DND-41 (cell line): ENCODE data around the gene COPZ1.

ENCODE experiments used
- EZH2 ChIP-seq: IDR thresholded peaks from 3 replicates; pipeline ENCODE4 v1.6.1; 2012; ENCODE audit warnings: borderline replicate concordance, low read depth, mild to moderate bottlenecking, moderate library complexity, low read length, inconsistent platforms; ENCODE audit not compliant: severe bottlenecking
- TF ChIP-seq, protein P1 (sequence below): IDR thresholded peaks from 2 replicates; pipeline ENCODE4 v1.5.1; 2012; ENCODE audit warnings: borderline replicate concordance, low read length, moderate library complexity, mild to moderate bottlenecking; ENCODE audit not compliant: poor library complexity, severe bottlenecking; ENCODE audit errors: extremely low read depth

DNA sequence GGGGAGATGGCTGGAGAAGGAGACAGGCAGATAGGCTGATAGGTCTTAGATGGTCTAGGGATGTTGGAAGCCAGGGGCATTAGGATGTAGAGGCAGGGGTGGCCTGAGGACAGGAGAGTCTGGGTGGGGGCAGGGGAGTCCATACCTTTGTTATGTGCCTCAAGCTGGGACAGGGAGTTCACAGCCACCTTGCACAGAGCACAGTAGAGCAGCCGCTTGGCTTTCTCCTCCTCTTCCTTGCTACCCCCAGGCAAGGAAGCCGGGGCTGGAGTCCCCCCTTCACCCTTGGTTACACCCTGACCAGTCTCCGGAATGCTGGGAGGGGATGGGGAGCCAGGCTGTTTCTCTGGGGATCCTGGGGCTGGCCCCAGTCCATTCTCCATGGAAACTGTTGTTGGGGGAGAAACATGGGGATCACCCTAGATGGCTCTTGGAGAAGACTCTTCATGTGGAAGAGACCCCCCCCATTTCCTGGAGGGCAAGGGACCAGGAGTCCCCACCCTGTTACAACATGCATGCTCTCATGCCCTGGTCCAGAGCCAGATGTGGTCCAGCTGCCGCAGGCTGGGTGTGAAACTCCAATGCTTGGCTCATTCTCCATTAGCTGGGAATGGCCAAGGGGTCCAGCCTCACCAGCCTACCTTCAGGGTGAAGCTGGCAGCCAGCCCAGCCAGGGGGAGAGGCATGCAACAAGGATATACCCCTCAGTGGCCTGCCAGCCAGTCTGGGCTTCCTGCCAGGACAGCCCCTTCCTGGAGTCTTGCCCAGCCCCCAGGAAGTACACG lies 46.6 kb downstream of the COPZ1 start:
- TF ChIP-seq, protein P1, sequence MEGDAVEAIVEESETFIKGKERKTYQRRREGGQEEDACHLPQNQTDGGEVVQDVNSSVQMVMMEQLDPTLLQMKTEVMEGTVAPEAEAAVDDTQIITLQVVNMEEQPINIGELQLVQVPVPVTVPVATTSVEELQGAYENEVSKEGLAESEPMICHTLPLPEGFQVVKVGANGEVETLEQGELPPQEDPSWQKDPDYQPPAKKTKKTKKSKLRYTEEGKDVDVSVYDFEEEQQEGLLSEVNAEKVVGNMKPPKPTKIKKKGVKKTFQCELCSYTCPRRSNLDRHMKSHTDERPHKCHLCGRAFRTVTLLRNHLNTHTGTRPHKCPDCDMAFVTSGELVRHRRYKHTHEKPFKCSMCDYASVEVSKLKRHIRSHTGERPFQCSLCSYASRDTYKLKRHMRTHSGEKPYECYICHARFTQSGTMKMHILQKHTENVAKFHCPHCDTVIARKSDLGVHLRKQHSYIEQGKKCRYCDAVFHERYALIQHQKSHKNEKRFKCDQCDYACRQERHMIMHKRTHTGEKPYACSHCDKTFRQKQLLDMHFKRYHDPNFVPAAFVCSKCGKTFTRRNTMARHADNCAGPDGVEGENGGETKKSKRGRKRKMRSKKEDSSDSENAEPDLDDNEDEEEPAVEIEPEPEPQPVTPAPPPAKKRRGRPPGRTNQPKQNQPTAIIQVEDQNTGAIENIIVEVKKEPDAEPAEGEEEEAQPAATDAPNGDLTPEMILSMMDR: no peak
- no peak for TF ChIP-seq EZH2
